ENCODE data around the gene LEP.

DNA sequence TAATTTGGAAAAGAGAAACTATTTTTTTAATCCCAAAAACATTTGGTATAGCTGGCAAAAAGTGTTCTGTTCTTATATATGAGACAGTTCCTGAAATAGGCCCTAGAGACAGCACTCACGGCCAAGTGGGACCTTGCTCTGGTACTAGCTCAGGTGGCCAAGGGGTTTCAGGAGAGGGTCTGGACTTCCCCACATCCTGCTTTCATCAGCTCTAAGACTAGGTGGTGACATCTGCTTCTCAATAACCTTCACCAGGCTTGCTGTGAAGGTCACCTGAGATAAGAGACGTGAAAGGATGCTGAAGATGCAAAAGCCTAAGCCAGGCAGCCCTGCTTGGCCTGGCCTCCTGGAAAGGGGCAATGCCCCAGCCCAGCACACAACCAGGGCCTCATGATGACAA is 62.1 kb downstream of the LEP start:
- TF ChIP-seq, protein P1, sequence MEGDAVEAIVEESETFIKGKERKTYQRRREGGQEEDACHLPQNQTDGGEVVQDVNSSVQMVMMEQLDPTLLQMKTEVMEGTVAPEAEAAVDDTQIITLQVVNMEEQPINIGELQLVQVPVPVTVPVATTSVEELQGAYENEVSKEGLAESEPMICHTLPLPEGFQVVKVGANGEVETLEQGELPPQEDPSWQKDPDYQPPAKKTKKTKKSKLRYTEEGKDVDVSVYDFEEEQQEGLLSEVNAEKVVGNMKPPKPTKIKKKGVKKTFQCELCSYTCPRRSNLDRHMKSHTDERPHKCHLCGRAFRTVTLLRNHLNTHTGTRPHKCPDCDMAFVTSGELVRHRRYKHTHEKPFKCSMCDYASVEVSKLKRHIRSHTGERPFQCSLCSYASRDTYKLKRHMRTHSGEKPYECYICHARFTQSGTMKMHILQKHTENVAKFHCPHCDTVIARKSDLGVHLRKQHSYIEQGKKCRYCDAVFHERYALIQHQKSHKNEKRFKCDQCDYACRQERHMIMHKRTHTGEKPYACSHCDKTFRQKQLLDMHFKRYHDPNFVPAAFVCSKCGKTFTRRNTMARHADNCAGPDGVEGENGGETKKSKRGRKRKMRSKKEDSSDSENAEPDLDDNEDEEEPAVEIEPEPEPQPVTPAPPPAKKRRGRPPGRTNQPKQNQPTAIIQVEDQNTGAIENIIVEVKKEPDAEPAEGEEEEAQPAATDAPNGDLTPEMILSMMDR (IDR thresholded peaks at IDR 0.05), result no peak
- TF ChIP-seq POLR2AphosphoS5 (IDR thresholded peaks at IDR 0.05) (no peak), POLR2A (IDR thresholded peaks at IDR 0.05) (no peak)
